Activated CD8-positive, alpha-beta memory T cell treated with anti-CD3 and anti-CD28 coated beads, Interleukin-2, amount 50 U/mL, for 48 hours (primary cell): ENCODE results near the gene CCZ1B.
A peak's percentile ranks its signal among the peaks of the same experiment; 100 is the strongest.
"Not testable (repeated sequence)": the region's sequence is repeated elsewhere in the genome, so short reads cannot be mapped to it uniquely, and the experiment has no call there.

Source experiments
- DNase-seq: peaks from one replicate; pipeline ENCODE4 v3.0.0-alpha.2; 2020

CCZ1B gene

DNA sequence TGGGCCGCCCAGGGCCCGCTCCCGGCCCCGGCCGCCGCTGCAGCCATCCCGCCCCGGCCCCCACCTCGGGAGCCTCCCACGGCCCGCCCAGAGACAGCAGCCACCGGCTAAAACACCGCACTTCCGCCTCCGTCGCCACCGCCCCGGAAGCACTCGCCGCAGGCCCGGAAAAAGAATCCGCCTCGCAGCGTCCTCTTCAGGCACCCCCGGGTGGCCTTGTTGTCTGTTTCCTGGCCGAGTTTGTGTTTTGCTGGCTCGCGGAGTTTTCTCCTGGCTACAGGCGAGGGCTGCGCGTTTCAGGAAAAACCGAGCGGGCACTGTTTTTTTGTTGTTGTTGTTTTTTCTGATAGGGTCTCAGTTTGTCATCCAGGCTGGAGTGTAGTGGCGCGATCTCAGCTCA is at the start of gene CCZ1B:
Gene CCZ1B, minus strand, starts transcription at position 125 of the 400 bp plus-strand sequence. Its CDS starts 78 bp downstream, at position 47.
- DNase-seq: peak; percentile 89

DNA sequence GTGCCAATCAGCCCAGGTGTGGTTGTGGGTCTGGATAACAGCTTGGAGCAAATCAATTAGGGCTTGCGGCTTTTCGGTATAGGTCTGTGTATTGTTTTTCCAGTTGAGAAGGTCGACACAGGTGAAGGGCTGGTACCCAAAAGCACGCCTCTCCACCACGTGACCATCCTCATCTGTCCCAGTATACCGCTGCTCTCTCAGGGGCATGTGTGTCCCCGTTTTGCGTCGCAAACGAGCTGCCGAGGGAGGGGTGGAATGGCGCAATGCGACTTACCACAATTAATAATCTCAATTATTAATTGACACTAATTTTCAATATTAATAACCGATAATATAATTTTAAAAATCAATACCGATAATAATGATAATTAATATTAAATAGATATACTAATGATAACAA is 48.9 kb upstream of the CCZ1B start:
- DNase-seq: not testable (repeated sequence)

DNA sequence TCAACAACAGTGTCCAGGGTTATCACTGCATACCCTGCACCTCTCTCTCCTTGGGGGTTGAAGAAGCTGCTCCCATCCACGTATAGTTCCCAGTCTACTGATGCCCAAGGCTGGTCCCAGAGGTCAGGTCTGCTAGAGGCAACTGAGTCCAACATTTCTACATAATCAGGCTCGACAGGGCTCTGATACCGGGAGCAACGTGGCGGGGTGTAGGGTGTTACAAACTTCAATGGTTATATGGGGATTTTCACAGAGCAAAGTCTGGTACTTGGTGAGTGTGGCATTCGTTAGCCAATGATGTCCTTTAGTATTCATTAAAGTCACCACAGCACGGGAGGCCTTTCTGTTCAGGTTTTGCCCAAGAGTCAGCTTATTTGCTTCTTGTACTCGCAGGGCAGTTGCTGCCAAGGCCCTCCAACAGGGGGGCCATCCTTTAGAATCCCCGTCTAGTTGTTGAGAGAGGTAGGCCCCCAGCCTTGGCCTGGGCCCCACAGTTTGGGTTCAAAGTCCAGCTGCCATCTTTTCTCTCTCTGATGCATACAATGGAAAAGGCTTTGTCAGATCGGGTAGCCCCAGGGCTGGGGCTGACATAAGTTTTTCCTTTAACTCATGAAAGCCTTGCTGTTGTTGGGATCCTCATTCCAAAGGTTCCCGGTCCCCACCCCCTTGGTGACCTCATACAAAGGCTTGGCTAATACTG is 46.3 kb upstream of the CCZ1B start:
- DNase-seq: not testable (repeated sequence)

DNA sequence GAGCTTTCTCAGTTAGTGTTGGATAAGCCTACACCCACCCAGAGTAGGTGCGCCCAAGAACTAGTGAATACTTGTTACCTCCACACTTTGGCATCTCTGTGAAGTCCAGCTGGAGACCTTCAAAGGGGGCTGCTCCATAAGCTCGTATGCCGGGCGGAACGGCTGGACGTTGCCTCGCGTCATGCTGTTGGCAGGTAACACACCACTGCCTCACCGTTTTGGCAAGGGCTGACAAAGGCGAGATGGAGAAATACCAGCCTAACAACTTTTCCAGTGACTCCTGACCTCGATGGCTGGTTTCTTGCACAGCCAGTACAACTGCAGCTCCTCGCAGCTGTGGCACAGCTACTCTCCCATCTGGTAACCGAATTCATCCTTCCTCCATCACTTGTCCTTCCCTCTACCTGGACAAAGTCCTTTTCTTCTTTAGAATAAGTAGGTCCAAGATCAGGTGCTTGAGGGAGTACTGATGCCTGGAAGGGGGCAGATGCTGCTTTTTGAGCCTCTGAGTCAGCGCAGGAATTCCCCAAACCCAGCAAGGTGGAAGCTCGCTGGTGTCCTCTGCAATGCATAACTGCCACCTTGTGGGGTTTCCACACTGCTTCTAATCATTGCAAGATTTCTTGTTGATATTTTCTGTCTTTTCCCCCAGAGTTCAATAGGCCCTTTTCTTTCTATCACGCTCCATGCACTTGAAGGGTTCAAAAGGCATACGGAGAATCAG is 45.5 kb upstream of the CCZ1B start:
- DNase-seq: not testable (repeated sequence)

DNA sequence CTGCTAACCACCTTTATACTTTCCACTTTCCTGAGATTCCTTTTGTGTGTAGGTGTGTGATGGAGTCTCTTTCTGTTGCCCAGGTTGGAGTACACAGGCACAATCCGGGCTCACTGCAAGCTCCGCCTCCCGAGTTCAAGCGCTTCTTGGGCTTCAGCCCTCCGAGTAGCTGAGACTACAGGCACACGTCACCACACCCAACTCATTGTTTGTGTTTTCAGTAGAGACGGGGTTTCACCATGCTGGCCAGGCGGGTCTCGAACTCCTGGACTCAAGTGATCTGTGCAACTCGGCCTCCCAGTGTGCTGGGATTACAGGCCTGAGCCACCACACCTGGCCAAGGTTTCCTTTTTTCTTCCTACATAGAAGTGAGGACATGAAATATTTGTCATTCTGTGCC is 38.7 kb upstream of the CCZ1B start:
- not testable (repeated sequence) for DNase-seq

DNA sequence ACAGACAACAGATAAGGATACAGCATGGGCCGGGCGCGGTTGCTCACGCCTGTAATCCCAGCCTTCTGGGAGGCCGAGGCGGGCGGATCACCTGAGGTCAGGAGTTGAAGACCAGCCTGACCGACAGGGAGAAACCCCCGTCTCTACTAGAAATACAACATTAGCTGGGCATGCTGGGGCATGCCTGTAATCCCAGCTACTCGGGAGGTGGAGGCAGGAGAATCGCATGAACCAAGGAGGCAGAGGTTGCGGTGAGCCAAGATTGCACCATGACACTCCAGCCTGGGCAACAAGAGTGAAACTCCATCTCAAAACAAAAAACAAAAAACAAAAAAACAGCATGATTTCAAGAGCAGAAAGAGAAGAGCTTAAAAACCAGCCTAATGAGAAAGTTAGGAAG is 38.1 kb upstream of the CCZ1B start:
- not testable (repeated sequence) for DNase-seq

DNA sequence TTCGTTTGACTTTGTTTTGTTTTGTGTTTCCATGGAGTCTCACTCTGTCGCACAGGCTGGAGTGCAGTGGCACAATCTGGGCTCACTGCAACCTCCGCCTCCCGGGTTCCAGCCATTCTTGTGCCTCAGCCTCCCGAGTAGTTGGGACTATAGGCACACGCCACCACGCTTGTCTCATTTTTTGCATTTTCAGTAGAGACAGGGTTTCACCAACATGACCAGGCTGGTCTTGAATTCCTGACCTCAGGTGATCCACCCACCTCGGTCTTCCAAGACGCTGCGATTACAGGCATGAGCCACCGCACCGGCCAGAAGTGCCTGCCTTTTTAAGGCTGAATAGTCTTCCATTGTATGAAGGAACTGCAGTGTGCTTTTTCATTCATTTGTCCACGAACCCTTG is 36.8 kb upstream of the CCZ1B start:
- DNase-seq: not testable (repeated sequence)

DNA sequence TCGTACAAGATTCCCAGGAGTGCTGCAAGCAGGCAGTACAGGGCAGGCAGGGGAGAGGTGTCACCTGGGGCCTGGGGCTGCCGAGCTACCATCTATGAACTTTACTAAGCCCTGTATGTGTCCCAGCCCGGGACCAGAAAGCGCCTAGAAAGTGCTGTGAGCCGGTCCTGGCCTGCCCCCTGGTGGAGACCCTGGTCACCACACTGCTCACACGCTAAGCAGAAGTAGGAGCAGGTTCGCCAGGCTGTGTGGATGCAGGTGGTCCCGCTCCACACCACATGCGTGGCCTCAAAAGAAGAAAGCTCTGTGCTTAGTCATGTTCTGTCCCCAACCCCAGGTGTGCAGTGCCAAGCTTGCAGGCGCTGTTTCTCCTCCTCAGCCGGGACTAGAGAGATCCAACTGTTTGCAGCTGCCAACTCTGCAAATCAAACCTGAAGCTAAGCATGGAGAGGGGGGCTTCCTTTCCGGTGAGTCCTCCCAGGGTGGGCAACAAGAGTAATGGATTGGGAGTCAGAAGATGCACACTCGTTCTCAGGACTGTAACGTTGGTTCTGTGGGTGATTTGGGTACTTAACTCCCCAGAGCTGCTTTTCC is 31.7 kb upstream of the CCZ1B start:
- peak; percentile 87 for DNase-seq

DNA sequence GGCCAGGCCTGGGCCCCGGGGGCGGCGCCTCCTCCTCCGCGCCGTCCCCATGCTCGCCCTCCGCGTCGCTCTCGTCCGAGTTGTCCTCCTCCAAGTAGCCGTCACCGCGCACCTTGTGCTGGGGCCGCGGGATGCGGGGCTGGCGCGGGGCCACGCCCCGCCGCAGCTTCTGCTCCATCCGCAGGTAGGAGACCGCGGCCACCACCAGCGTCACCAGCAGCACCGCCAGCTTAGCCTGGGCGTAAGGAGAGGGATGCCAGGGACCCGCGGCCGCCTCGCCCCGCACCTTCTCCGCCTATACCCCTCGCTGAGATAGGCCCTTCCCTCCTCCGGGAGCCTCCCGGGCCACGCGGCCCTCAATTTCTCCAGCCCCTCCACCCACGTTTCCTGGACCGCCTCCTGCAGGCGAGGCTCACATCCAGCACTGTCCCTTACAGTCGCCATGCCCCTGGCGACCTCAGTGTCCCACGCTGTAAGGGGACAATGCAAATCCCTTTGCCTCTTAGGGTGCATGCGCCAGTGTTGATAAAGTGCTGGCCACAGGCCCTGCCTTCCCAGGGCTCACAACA is 29.6 kb upstream of the CCZ1B start:
- DNase-seq: not testable (repeated sequence)

DNA sequence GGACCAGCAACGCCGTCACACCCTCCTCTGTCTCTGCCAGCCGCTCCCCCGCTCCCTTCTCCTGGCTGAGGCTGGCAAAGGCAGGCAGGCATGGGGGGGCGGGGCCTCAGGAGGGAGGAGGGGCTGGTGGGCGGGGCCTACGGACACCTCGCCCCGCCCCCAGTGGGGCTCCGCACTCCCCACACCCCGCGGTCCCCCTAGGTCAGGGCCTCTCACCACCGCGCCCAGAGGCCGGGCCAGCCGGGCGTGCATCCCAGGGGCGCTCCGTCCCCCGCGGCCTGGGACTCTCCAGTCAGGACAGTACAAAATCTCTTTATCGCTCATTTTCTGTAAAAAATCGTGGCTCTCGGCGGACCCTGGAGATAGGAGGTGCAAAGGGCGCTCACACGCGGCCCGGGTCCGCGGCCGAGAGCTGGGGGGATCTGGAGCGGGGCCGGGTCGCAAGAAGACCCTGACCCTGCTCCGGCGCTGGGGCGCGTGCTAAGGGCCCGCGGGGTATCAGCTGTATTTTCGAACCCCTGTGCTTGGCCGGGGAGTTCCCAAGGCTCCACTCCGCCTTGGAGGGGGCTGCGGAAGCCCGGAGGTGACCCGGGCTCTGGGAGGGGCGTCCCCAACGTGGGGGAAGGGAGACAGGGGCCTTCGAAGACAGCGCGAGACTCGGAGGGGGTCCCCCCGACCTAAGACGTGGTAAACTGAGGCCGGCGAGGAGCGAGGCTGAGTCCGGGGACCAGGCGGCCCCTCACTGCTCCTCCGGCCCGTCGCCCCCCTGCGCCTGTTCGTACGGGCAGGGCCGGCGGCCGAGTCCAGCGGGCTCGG is 28.9 kb upstream of the CCZ1B start:
- not testable (repeated sequence) for DNase-seq

DNA sequence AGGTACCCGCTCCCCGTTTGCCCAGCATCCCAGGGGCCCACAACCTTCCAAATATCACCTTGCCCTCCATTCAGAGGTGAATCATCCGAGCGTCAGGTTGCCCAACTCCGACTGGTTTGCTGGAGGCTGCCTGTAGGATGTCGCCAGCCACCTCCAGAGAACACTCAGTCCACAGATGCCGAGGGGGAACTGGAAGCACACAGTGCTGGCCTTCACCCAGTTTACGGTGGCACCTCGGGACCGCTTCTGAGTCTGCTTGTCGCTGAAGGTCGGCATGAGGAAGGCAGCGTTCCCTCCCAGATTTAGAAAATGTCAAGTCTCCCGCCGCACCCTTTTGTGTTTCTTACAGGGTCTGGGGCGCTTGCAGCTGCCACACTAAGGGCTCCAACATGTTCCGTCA is 27.6 kb upstream of the CCZ1B start:
- DNase-seq: not testable (repeated sequence)

DNA sequence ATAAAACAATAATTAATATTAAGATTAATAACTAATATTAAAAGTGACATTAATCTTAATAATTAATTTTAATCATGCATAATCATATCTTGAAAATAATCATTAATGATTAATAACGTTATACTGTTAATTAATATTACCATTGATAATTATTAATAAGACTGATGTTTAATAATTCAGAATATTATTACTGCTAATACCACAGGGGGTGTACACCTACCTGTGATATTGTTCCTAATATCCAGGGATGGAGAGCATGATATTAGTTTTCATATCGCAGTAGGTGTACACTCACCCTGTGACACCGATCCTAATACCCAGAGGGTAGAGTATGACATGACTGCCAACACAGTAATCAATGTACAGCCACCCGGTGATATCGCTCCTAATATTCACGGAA is 23.1 kb upstream of the CCZ1B start:
- not testable (repeated sequence) for DNase-seq

DNA sequence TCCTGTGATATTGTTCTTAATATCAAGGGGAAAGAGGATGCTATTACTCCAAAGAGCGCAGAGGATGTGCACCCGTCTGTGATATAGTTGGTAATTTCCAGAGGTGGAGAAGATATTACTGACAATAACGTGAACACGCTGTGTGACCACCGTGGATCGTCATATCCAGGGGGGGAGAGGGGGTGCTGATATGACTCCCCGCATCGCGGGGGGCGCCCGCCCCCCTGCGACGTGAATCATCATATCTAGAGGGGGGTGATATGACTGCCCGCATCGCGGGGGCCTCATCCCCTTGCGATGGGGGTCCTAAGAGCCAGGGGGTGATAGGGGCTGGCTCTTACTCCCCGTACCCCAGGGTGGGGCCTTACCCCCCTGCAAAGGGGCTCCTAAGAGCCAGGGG is 21.7 kb upstream of the CCZ1B start:
- not testable (repeated sequence) for DNase-seq

DNA sequence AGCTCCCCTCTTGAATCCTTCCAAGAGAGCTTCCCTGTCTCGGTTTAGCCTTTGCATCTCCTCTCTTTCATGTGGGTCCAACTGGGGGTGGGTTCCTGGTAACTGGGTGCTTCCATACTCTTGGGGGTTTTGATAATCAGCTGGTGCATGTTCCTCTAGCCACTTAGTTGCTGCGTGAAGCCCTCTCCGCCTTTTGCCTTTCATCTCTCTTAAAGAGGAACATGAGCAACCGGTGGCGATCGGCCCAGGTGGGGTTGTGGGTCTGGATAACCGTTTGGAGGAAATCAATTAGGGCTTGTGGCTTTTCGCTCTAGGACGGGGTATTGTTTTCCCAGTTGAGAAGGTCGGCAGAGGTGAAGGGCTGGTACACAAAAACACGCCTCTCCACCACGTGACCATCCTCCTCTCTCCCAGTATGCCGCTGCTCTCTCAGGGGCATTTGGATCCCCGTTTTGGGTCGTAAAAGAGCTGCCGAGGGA is 19.9 kb upstream of the CCZ1B start:
- not testable (repeated sequence) for DNase-seq

DNA sequence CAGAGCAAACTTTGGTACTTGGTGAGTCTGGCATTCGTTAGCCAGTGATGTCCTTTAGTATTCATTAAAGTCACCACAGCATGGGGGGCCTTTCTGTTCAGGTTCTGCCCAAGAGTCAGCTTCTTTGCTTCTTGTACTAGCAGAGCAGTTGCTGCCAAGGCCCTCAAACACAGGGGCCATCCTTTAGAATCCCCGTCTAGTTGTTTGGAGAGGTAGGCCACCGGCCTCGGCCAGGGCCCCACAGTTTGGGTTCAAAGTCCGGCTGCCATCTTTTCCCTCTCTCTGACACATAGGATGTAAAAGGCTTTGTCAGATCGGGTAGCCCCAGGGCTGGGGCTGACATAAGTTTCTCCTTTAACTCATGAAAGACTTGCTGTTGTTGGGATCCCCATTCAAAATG is 17.6 kb upstream of the CCZ1B start:
- DNase-seq: not testable (repeated sequence)

DNA sequence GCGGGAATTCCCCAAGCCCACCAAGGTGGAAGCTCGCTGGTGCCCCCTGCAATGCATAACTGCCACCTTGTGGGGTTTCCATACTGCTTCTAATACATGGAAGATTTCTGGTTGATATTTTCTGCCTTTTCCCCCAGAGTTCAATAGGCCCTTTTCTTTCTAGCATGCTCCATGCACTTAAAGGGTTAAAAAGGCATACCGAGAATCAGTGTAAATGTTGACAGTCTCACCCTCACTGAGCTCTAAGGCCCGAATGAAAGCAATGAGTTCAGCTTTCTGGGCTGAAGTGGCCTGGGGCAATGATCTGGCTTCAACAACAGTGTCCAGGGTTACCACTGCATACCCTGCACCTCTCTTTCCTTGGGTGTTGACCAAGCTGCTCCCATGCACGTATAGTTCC is 17.0 kb upstream of the CCZ1B start:
- not testable (repeated sequence) for DNase-seq

DNA sequence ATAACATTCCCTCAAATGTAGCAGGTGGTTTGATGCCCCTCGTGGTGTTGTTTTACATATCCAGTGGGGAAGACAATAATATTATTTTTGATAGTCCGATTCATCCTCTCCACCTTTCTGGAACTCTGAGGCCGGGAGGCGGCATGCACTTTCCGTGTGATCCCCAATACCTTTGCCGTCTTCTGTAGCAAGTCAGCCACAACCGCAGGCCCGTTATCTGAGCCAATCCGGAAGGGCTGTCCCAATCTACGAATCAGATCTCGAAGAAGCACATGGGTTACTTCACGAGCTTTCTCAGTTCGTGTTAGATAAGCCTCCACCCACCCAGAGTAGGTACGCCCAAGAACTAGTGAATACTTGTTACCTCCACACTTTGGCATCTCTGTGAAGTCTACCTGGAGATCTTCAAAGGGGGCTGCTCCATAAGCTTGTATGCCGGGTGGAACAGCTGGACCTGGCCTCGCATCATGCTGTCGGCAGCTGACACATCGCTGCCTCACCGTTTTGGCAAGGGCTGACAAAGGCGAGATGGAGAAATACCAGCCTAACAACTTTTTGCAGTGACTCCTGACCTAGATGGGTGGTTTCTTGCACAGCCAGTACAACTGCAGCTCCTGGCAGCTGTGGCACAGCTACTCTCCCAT is 16.3 kb upstream of the CCZ1B start:
- DNase-seq: not testable (repeated sequence)

DNA sequence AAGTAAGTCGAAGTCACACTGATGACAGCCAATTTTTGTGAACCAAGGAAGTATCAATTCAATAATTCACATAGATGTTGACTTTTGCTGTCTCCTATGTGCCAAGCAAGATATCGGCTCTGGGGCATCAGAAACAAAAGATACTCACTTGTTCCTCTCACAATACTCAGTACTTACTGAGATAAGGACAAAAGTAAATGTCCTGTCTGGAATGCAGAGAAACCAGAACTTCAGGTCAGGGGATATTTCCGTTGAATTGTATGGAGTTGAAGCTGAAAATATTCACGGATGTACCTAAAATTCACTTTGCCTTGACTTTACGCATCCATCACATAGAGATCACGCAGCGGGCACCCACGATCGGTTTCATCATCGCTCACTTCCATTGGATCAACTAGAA is 11.0 kb upstream of the CCZ1B start:
- not testable (repeated sequence) for DNase-seq

DNA sequence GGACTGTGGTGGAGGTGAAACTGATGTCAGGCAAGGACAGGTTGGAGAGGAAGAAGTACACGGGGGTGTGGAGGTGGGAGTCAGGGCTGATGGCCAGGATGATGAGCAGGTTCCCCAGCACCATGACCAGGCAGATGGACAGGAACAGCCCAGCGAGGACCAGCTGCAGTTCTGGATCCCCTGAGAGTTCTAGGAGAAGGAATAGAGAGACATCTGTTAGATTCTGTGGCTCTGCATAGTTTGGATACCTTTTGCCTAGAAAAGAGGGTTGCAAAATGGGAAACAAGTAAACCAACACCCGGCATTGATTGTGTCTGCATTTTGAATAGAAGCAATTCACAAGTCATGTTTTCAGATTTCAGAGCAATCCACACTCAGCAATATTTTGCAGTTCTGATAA is 9.4 kb upstream of the CCZ1B start:
- not testable (repeated sequence) for DNase-seq

DNA sequence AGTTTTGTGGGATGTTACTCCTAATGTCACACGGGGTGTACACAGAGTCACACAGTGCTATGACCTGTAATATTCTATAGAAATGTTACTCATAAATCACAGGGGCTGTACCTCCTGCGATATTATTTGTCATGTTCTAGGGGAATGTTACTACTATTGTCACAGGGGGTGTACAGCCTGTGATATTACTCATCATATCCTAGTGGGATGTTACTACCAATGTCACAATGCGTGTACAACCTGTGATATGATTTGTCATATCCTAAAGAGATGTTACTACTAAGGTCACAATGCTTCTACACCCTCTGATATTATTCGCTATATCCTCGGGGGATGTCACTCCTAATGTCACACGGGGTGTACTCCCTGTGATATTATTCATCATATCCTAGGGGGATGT is 7.6 kb upstream of the CCZ1B start:
- DNase-seq: no peak

DNA sequence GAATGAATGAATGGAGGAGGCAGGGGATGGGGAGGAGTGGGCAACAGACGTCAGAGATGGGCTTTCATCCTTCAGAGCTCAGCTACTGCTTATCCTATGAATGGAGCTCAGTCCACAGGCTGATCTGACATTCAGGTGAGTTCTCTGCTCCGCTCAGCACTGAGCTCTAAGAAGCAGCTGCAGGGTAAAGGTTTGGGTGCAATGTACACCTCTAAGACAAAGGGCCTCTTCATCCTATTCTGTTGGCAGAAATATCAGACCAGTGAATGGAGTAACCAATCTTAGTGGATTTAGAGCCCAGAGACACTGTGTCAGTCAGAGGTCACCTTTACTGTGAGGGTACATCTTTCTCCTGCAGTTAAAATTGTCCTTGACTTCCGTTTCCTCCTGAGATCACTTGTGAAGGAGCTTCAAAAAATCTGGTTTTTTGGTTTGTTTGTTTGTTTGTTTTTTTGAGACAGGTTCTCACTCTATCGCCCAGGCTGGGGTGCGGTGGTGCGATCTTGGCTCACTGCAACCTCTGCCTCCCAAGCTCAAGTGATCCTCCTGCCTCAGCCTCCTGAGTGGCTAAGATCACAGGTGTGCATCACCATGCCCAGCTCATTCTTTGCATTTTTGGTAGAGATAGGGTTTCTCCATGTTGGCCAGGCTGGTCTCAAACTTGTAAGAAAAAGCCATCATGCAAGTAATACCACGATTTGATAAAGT is 5.1 kb upstream of the CCZ1B start:
- no peak for DNase-seq
